Adipocyte (in vitro differentiated cells): ENCODE data around the gene RNF213.

Experiments used
- DNase-seq: peaks from one replicate; pipeline ENCODE4 v3.0.0-alpha.2; 2015; ENCODE audit warnings: low read depth
- H3K27me3 ChIP-seq: replicated peaks from 2 replicates; pipeline ENCODE4 v1.7.0; 2013; ENCODE audit warnings: mild to moderate bottlenecking, low read length, moderate library complexity; ENCODE audit not compliant: control insufficient read depth, insufficient read depth
- H3K36me3 ChIP-seq: 2 replicates; pipeline ENCODE4 v1.7.0; 2013; ENCODE audit warnings: low read length, mild to moderate bottlenecking, moderate library complexity; ENCODE audit not compliant: control insufficient read depth, insufficient read depth, severe bottlenecking
- H3K4me1 ChIP-seq: 2 replicates; pipeline ENCODE4 v1.7.0; 2013; ENCODE audit warnings: mild to moderate bottlenecking, low read length, moderate library complexity; ENCODE audit not compliant: control insufficient read depth, insufficient read depth
- H3K4me3 ChIP-seq: 2 replicates; pipeline ENCODE4 v1.7.0; 2013; ENCODE audit warnings: mild to moderate bottlenecking, low read length, moderate library complexity
- H3K9ac ChIP-seq: 2 replicates; pipeline ENCODE4 v1.7.0; 2013; ENCODE audit warnings: mild to moderate bottlenecking, low read length, moderate library complexity
- H3K9me3 ChIP-seq: 2 replicates; pipeline ENCODE4 v1.7.0; 2013; ENCODE audit warnings: mild to moderate bottlenecking, low read length, moderate library complexity; ENCODE audit not compliant: control insufficient read depth

Gene RNF213

GRCh38 chr17:80263253-80264204 lies 2.9 kb downstream of the RNF213 start:
- H3K36me3 ChIP-seq: no peaks in the 10 kb centered on the region
- H3K4me3 ChIP-seq: peak overlapping the region; percentile 92
- H3K9me3 ChIP-seq: no peaks in the 10 kb centered on the region
- peak; percentile 67 for DNase-seq
- peak overlapping the region; percentile 98 for H3K9ac ChIP-seq
- H3K27me3 ChIP-seq: no peaks in the 10 kb centered on the region
- peaks cover 34% of the 10 kb centered on the region for H3K4me1 ChIP-seq

- peak overlapping the region; percentile 92 for H3K4me3 ChIP-seq
- no peak for DNase-seq
- no peaks in the 10 kb centered on the region for H3K9me3 ChIP-seq
Observed at GRCh38 chr17:80264205-80265075, 3.8 kb downstream of the RNF213 start.

GRCh38 chr17:80265205-80266068 lies 4.8 kb downstream of the RNF213 start:
- H3K36me3 ChIP-seq: peaks cover 8% of the 10 kb centered on the region
- no peak overlapping the region for H3K4me3 ChIP-seq
- no peaks in the 10 kb centered on the region for H3K9me3 ChIP-seq
- peaks cover 29% of the 10 kb centered on the region for H3K4me1 ChIP-seq
- no peak for DNase-seq
- H3K9ac ChIP-seq: no peak overlapping the region
- H3K27me3 ChIP-seq: no peaks in the 10 kb centered on the region

More at GRCh38 chr17:80264205-80265075, 3.8 kb downstream of the RNF213 start:
- Histone ChIP-seq H3K4me1 (peaks cover 34% of the 10 kb centered on the region), H3K9ac (peak overlapping the region; percentile 98), H3K27me3 (no peaks in the 10 kb centered on the region), H3K36me3 (peaks cover 6% of the 10 kb centered on the region)

GRCh38 chr17:80267391-80267790 lies 6.7 kb downstream of the RNF213 start:
- H3K4me1 ChIP-seq: peaks cover 22% of the 10 kb centered on the region
- no peaks in the 10 kb centered on the region for H3K9me3 ChIP-seq
- no peak for DNase-seq
- no peak overlapping the region for H3K4me3 ChIP-seq
- no peak overlapping the region for H3K9ac ChIP-seq
- no peaks in the 10 kb centered on the region for H3K27me3 ChIP-seq
- H3K36me3 ChIP-seq: peaks cover 8% of the 10 kb centered on the region

GRCh38 chr17:80268427-80268826 lies 7.8 kb downstream of the RNF213 start:
- H3K36me3 ChIP-seq: peaks cover 8% of the 10 kb centered on the region
- no peak overlapping the region for H3K4me3 ChIP-seq
- no peaks in the 10 kb centered on the region for H3K9me3 ChIP-seq

GRCh38 chr17:80269405-80269807 lies 8.8 kb downstream of the RNF213 start:
- Histone ChIP-seq H3K9ac (no peak overlapping the region), H3K27me3 (no peaks in the 10 kb centered on the region), H3K9me3 (no peaks in the 10 kb centered on the region), H3K4me1 (peaks cover 2% of the 10 kb centered on the region), H3K4me3 (no peak overlapping the region), H3K36me3 (peaks cover 13% of the 10 kb centered on the region)
- no peak for DNase-seq

More at GRCh38 chr17:80268427-80268826, 7.8 kb downstream of the RNF213 start:
- Histone ChIP-seq H3K27me3 (no peaks in the 10 kb centered on the region), H3K9ac (no peak overlapping the region), H3K4me1 (peaks cover 12% of the 10 kb centered on the region)
- no peak for DNase-seq

- H3K9me3 ChIP-seq: no peaks in the 10 kb centered on the region
- no peak overlapping the region for H3K4me3 ChIP-seq
- H3K4me1 ChIP-seq: peaks cover 2% of the 10 kb centered on the region
- H3K27me3 ChIP-seq: no peaks in the 10 kb centered on the region
- no peak for DNase-seq
- H3K9ac ChIP-seq: no peak overlapping the region
- peaks cover 13% of the 10 kb centered on the region for H3K36me3 ChIP-seq
Observed at GRCh38 chr17:80270104-80270503, 9.5 kb downstream of the RNF213 start.

GRCh38 chr17:80270836-80271235 lies 10.2 kb downstream of the RNF213 start:
- DNase-seq: peak; percentile 26
- H3K4me3 ChIP-seq: no peak overlapping the region
- no peaks in the 10 kb centered on the region for H3K9me3 ChIP-seq

GRCh38 chr17:80272366-80272765 lies 11.7 kb downstream of the RNF213 start:
- peaks cover 20% of the 10 kb centered on the region for H3K36me3 ChIP-seq
- no peak overlapping the region for H3K4me3 ChIP-seq
- H3K9ac ChIP-seq: no peak overlapping the region
- H3K27me3 ChIP-seq: no peaks in the 10 kb centered on the region
- DNase-seq: no peak
- H3K9me3 ChIP-seq: no peaks in the 10 kb centered on the region
- H3K4me1 ChIP-seq: peaks cover 5% of the 10 kb centered on the region

More at GRCh38 chr17:80270836-80271235, 10.2 kb downstream of the RNF213 start:
- Histone ChIP-seq H3K27me3 (no peaks in the 10 kb centered on the region), H3K9ac (no peak overlapping the region), H3K4me1 (peaks cover 5% of the 10 kb centered on the region), H3K36me3 (peaks cover 13% of the 10 kb centered on the region)

- Histone ChIP-seq H3K36me3 (peaks cover 18% of the 10 kb centered on the region), H3K4me3 (no peak overlapping the region), H3K9ac (no peak overlapping the region), H3K4me1 (peaks cover 12% of the 10 kb centered on the region), H3K9me3 (no peaks in the 10 kb centered on the region), H3K27me3 (no peaks in the 10 kb centered on the region)
- DNase-seq: no peak
Observed at GRCh38 chr17:80274331-80274730, 13.7 kb downstream of the RNF213 start.
